ENCODE data around the gene ADGRG3.

ADGRG3 gene

GRCh38 chr16:57668263-57668571, at the start of gene ADGRG3:
Gene ADGRG3 (plus strand): TSS chr16:57668306. CDS start chr16:57668348, 42 bp downstream.
- Histone ChIP-seq H3K36me3 (replicated peaks; ENCODE audit: low read depth, low read length) (no peaks in the 10 kb centered on the region), H3K4me1 (ENCODE audit: low read length) (no peaks in the 10 kb centered on the region), H3K9ac (ENCODE audit: low read length) (no peak within 1 kb of the TSS), H4K20me1 (ENCODE audit: insufficient read depth, low read length) (0 out of 2 replicates have a peak, but pooled peaks cover 4% of the 10 kb centered on the region), H3K4me2 (ENCODE audit: low read length) (no peak within 1 kb of the TSS), H3K27ac (ENCODE audit: low read length) (no peak within 1 kb of the TSS), H3K4me3 (ENCODE audit: low read length) (no peak within 1 kb of the TSS), H3K79me2 (ENCODE audit: low read length) (no peaks in the 10 kb centered on the region), H3K9me3 (ENCODE audit: insufficient read depth, low read length) (no peaks in the 10 kb centered on the region), H3K27me3 (ENCODE audit: low read depth, low read length) (peaks cover 32% of the 10 kb centered on the region), H2AFZ (ENCODE audit: low read depth, low read length) (no peak within 1 kb of the TSS)
- TF ChIP-seq EZH2phosphoT487 (IDR thresholded peaks at IDR 0.05; ENCODE audit: low read depth), result no peak
- TF ChIP-seq, protein P1, sequence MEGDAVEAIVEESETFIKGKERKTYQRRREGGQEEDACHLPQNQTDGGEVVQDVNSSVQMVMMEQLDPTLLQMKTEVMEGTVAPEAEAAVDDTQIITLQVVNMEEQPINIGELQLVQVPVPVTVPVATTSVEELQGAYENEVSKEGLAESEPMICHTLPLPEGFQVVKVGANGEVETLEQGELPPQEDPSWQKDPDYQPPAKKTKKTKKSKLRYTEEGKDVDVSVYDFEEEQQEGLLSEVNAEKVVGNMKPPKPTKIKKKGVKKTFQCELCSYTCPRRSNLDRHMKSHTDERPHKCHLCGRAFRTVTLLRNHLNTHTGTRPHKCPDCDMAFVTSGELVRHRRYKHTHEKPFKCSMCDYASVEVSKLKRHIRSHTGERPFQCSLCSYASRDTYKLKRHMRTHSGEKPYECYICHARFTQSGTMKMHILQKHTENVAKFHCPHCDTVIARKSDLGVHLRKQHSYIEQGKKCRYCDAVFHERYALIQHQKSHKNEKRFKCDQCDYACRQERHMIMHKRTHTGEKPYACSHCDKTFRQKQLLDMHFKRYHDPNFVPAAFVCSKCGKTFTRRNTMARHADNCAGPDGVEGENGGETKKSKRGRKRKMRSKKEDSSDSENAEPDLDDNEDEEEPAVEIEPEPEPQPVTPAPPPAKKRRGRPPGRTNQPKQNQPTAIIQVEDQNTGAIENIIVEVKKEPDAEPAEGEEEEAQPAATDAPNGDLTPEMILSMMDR (IDR thresholded peaks at IDR 0.05; ENCODE audit: low read depth, low read length), result no peak

DNA sequence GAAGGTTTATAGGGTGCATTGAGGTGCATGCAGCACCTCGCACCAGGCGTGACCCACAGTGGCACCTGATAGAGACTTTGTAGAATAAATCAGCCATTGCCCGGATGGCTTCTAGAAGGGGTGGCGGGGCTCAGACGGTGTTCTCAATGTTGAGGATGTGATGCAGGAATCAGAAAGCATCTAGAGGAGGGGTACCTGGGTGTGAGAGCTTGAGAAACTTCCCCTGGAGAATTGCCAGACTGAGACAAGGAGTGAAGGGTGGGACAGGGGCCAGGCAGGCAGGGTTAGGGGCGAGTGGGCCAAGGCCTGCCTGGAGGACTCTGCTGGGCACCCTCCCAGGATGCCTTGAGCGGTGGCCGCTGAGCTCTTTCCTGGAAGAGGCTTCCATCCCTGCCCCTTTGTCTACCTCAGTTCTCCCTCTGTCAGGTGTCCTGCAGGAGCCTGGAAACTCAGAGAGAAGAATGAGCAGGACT, 48.9 kb upstream of the ADGRG3 start:
- no peaks in the 10 kb centered on the region for H3K36me3 ChIP-seq (replicated peaks; ENCODE audit: low read depth, low read length)
- H3K79me2 ChIP-seq (ENCODE audit: low read length), result no peaks in the 10 kb centered on the region
- peaks cover 17% of the 10 kb centered on the region for H3K27me3 ChIP-seq (ENCODE audit: low read depth, low read length)
- H3K9ac ChIP-seq (ENCODE audit: low read length), result no peak overlapping the region
- TF ChIP-seq, protein P1 (IDR thresholded peaks at IDR 0.05; ENCODE audit: low read depth, low read length), result no peak
- no peak for TF ChIP-seq EZH2phosphoT487 (IDR thresholded peaks at IDR 0.05; ENCODE audit: low read depth)
- no peaks in the 10 kb centered on the region for H3K4me1 ChIP-seq (ENCODE audit: low read length)
- H4K20me1 ChIP-seq (ENCODE audit: insufficient read depth, low read length), result no peaks in the 10 kb centered on the region; the same call in 1 of the 2 replicates
- no peak overlapping the region for H3K27ac ChIP-seq (ENCODE audit: low read length)
- no peaks in the 10 kb centered on the region for H3K9me3 ChIP-seq (ENCODE audit: insufficient read depth, low read length)
- no peak overlapping the region for H3K4me3 ChIP-seq (ENCODE audit: low read length)
- H2AFZ ChIP-seq (ENCODE audit: low read depth, low read length), result no peak overlapping the region
- no peak overlapping the region for H3K4me2 ChIP-seq (ENCODE audit: low read length)

GRCh38 chr16:57619606-57620334, 48.3 kb upstream of the ADGRG3 start:
- no peaks in the 10 kb centered on the region for H3K79me2 ChIP-seq (ENCODE audit: low read length)
- no peaks in the 10 kb centered on the region for H3K4me1 ChIP-seq (ENCODE audit: low read length)
- H3K9me3 ChIP-seq (ENCODE audit: insufficient read depth, low read length), result no peaks in the 10 kb centered on the region
- H3K27ac ChIP-seq (ENCODE audit: low read length), result no peak overlapping the region
- no peak overlapping the region for H3K9ac ChIP-seq (ENCODE audit: low read length)
- peaks cover 23% of the 10 kb centered on the region for H3K27me3 ChIP-seq (ENCODE audit: low read depth, low read length)
- no peaks in the 10 kb centered on the region; the same call in 1 of the 2 replicates for H4K20me1 ChIP-seq (ENCODE audit: insufficient read depth, low read length)
- H3K4me3 ChIP-seq (ENCODE audit: low read length), result no peak overlapping the region
- no peak overlapping the region for H2AFZ ChIP-seq (ENCODE audit: low read depth, low read length)
- no peaks in the 10 kb centered on the region for H3K36me3 ChIP-seq (replicated peaks; ENCODE audit: low read depth, low read length)
- TF ChIP-seq, protein P1 (IDR thresholded peaks at IDR 0.05; ENCODE audit: low read depth, low read length), result no peak
- TF ChIP-seq EZH2phosphoT487 (IDR thresholded peaks at IDR 0.05; ENCODE audit: low read depth), result no peak
- H3K4me2 ChIP-seq (ENCODE audit: low read length), result no peak overlapping the region

DNA sequence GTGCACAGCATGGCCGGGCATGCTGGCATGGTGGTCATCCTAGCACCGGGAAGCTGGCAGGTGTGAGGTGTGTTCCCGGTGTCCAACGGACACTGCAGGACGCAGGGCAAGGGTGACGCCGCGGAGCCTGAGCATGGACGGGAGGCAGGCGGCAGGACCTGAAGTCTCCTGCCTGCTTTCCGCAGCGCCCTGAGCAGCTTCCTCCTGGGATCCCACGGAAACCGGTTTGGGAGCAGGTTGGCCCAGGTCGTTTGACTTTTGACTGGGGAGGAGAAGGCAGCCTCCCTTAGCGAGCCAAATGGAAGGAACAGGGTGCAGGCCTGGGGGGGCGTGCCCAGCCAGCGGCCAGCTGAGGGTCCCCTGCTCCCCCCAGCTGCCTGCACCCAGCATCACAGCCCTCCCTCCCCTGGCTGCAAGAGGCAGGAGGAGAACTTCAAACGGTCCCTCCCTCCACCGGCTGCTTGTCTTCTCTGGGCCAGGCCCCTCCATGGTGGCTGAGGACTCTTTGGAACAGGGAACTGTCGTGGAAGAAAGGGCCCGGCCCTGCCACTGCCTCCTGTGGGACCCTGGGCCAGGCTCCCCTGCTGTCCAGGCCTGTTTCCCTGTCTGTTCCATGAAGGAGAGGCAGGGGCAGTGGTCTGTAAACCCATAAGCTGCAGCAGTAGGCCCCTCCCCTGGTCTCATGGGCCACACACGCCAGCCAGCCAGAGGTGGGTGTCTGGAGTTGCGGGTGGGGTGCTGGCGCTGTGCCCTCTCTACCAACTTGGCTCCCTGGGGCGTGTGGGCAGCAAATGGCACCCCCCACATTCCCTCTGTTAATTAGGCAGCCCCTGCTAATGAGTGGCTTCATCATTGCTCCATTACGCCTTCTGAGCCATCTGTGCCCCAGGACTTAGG, 47.5 kb upstream of the ADGRG3 start:
- H3K79me2 ChIP-seq (ENCODE audit: low read length), result no peaks in the 10 kb centered on the region
- TF ChIP-seq, protein P1 (IDR thresholded peaks at IDR 0.05; ENCODE audit: low read depth, low read length), result no peak
- TF ChIP-seq EZH2phosphoT487 (IDR thresholded peaks at IDR 0.05; ENCODE audit: low read depth), result no peak
- H3K36me3 ChIP-seq (replicated peaks; ENCODE audit: low read depth, low read length), result no peaks in the 10 kb centered on the region
- H3K27ac ChIP-seq (ENCODE audit: low read length), result no peak overlapping the region
- no peaks in the 10 kb centered on the region for H3K4me1 ChIP-seq (ENCODE audit: low read length)
- H3K4me3 ChIP-seq (ENCODE audit: low read length), result no peak overlapping the region
- H2AFZ ChIP-seq (ENCODE audit: low read depth, low read length), result no peak overlapping the region
- H3K4me2 ChIP-seq (ENCODE audit: low read length), result no peak overlapping the region
- H3K9ac ChIP-seq (ENCODE audit: low read length), result no peak overlapping the region
- H3K27me3 ChIP-seq (ENCODE audit: low read depth, low read length), result peaks cover 30% of the 10 kb centered on the region
- H4K20me1 ChIP-seq (ENCODE audit: insufficient read depth, low read length), result no peaks in the 10 kb centered on the region; the same call in 1 of the 2 replicates
- H3K9me3 ChIP-seq (ENCODE audit: insufficient read depth, low read length), result no peaks in the 10 kb centered on the region
